Stimulated activated CD4-positive, alpha-beta T cell treated with anti-CD3 and anti-CD28 coated beads, Interleukin-2, amount 100 ng/mL, for 48 hours (primary cell): ENCODE results near the gene TNFRSF6B.

ENCODE experiments used
- DNase-seq, 2 donors: peaks; one replicate each; pipeline ENCODE4 v3.0.0-alpha.2; 2020

TNFRSF6B gene

GRCh38 chr20:63739130-63740069, 42.9 kb downstream of the TNFRSF6B start, which contains the start of gene SLC2A4RG:
SLC2A4RG (plus strand) TSS chr20:63739776; CDS start chr20:63739913, 137 bp downstream.
- DNase-seq: peak; percentile 50 to 60

DNA sequence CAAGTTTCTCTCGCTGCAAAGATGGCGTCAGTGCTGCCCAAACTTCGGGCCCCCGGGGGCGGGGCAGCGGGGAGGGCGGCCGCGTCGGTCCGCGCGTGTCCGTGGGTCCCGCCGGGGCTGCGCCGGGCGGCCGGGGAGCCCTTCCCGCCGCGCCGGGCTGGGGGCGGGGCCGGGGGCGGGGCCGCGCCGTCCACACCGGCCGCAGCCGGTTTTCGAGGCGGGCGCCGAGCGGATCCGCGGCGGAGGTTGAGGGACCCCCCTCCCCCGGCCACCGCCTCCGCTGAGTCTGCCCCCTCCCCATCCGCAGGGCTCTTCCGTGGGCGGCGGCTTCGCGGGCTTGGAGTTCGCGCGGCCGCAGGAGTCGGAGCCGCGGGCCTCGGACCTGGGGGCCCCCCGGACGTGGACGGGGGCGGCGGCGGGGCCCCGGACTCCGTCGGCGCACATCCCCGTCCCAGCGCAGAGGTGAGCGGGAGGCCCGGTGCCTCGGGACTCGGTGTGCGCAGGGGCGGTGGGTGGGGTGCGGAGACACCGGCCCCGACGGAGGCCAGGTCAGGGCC, 43.7 kb downstream of the TNFRSF6B start:
- peak; percentile 19 to 36 for DNase-seq

GRCh38 chr20:63740627-63741353, 44.3 kb downstream of the TNFRSF6B start:
- DNase-seq: peak in 1 of 2 donors; percentile 31

DNA sequence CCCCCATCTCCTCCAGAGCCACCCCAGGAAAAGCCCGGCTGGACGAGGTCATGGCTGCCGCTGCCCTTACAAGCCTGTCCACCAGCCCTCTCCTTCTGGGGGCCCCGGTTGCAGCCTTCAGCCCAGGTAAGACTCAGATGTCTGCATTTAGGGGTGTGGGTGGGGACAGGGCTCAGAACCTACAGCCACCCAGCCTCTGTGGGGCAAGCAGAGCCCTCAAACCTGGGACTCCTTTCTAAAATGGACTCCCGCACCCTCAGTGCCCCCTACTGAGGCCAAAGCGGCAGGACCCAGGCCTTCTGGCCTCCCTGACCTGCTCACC, 44.9 kb downstream of the TNFRSF6B start:
- no peak for DNase-seq

DNA sequence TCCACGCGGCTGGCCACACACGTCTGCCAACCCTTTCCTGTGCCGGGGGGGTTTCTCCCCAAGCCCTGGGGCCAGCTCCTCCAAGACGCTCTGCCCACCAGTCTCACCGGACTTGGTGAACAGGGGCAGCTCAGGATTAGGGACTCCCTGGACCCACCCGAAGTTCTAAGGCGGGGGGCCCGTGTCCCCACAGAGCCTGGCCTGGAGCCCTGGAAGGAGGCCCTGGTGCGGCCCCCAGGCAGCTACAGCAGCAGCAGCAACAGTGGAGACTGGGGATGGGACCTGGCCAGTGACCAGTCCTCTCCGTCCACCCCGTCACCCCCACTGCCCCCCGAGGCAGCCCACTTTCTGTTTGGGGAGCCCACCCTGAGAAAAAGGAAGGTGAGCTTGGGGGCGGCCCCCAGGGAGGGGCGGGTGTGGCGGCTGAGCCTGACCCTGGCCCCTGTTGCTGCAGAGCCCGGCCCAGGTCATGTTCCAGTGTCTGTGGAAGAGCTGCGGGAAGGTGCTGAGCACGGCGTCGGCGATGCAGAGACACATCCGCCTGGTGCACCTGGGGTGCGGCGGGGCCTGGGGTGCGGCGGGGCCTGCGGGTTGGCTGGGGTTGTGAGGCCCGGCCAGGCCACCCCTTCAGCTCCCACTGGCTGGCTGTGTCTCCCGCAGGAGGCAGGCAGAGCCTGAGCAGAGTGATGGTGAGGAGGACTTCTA, 45.4 kb downstream of the TNFRSF6B start:
- no peak for DNase-seq

DNA sequence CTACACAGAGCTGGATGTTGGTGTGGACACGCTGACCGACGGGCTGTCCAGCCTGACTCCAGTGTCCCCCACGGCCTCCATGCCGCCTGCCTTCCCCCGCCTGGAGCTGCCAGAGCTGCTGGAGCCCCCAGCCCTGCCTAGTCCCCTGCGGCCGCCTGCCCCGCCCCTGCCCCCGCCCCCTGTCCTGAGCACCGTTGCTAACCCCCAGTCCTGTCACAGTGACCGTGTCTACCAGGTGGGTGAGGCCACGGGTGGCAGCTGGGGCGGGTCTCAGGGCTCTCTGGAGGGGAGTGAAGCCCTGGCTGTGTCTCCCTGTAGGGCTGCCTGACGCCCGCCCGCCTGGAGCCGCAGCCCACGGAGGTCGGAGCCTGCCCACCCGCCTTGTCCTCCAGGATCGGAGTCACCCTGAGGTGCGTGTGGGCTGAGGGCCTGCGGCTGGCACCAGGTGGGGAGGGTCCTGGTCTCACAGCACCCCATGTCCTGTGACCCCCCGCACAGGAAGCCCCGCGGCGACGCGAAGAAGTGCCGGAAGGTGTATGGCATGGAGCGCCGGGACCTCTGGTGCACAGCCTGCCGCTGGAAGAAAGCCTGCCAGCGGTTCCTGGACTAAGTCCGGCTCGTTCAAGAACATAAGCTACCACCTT, 46.1 kb downstream of the TNFRSF6B start:
- no peak for DNase-seq

- DNase-seq: no peak
Observed at GRCh38 chr20:63743210-63743970, 46.9 kb downstream of the TNFRSF6B start.

- DNase-seq: no peak
Observed at GRCh38 chr20:63744158-63744557, 47.7 kb downstream of the TNFRSF6B start.

GRCh38 chr20:63744574-63745423, 48.3 kb downstream of the TNFRSF6B start:
- DNase-seq: no peak

DNA sequence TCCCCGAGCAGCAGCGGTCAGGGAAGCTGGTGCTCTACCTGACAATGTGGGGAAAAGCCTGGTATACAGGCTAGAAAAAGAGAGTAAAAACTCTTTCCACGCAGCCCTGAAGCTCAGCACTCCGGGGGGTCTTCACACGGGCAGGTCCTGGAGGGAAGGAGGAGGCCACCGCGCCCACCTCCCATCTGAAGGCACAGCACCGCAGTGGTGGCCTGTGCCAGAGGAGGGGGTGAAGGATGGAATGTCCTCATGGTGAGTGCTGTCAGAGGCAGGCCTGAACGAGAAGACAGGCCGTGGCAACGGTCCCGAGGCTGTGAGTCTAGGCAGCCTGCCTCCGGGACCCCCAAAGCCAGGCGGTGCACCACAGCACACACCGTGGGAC, 49.0 kb downstream of the TNFRSF6B start:
- no peak for DNase-seq

DNA sequence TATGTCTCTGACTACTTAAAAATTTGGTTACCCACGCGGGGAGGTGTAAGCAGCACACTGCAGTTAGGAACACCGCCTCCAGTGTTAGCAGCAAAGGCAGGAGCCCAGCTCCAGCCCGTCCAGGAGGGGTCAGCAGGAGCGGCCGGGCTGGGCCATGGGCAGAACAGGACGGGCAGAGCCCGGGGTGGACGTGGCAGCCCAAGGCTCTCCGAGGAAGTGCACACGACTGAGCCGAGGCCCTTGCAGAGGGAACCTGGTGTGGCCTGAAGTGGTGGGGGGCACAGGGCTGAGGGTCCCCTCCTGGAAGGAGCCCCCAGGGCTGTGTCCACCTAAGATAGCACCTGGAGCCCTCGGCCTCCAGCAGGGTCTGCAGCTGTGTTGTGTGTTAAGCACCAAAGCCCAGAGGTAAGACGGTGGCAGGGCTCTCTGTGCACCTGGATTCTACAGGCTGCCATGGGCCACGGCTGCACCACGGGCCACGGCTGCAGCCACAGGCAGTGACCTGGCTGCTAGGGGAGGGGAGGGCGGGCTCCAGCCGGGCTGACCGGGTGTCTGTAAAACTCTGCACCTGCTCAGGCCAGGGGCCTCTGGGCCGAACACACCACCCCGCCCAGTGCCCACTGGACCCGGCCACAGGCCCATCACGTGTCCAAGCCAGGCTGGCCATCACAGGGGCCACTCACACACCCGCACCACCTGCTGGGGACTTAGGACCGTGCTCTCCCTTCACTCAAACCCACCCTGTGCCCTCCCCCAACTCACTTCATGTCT, 49.7 kb downstream of the TNFRSF6B start:
- DNase-seq: no peak

DNA sequence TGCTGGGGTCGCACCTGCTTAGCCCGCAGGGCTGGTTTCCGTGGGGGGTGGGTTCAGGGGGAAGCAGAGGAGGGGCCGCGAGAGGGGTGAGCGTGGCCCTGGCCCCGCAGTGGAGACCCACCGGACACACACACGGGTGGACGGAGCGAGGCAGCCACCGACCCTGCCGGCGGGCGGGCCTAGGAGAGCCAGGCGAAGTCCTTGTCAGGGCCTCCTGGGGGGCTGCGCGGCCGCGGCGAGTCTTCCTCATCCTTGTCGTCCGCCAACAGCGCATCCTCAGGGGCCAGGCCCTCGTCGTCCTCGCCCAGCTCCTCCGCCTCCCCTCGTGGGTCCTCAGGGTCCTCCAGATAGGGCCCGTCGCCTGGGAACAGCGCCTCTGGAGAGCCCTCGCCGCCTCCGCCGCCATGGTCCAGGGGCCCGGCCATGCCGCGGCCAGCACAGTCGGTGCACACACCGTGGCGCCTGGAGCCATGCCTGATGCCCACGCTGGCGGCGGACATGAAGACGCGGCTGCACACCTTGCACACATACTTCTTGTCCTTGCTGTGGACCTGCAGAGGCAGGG, 50.4 kb downstream of the TNFRSF6B start:
- DNase-seq: no peak

GRCh38 chr20:63747622-63748069, 51.2 kb downstream of the TNFRSF6B start:
- DNase-seq: no peak
